ENCODE data around the gene ZC3H7B. TPM values are rescaled to one million over a fixed set of nuclear protein-coding genes. Genes with fewer than 3 reads are reported as not detected.

The ZC3H7B gene
- total RNA-seq, 1 experiment from 2014 or later: 42.0 TPM

GRCh38 chr22:41350087-41350486 is 48.8 kb downstream of the ZC3H7B start:
- DNase-seq (ENCODE audit: low read depth, low spot score): no peak
- H3K36me3 ChIP-seq (ENCODE audit: control insufficient read depth in 1 of 2, insufficient read depth in 2 of 2, low read length in 2 of 2): peaks cover 11 to 27% of the 10 kb centered on the region in 2 experiments; a peak in 3 of 4 replicates

More at GRCh38 chr22:41350087-41350486, 48.8 kb downstream of the ZC3H7B start:
- ChIA-PET RAD21 (ENCODE audit: low non-redundant PET in 1 of 2, low total read pairs in 2 of 2, uncharacterized antibody in 2 of 2, unreplicated experiment in 2 of 2) (no interaction called here), POLR2A (no interaction called here), CTCF (no interaction called here)
- H3K27me3 ChIP-seq (ENCODE audit: insufficient read depth, low read length): no peaks in the 10 kb centered on the region
- H3K4me1 ChIP-seq (ENCODE audit: control insufficient read depth in 1 of 2, insufficient read depth in 2 of 2, low read length in 2 of 2): peaks cover 0 to 19% of the 10 kb centered on the region in 2 experiments; a peak in 2 of 4 replicates
- H3K9ac ChIP-seq (ENCODE audit: low read length): no peak overlapping the region
- intact Hi-C loops (cut with micrococcal nuclease): no loop called here
- H3K79me2 ChIP-seq (ENCODE audit: insufficient read depth, low read length): no peaks in the 10 kb centered on the region
- no peak overlapping the region for H3K27ac ChIP-seq (ENCODE audit: low read depth, low read length)
- H3K9me2 ChIP-seq (ENCODE audit: insufficient read depth): no peaks in the 10 kb centered on the region
- TF ChIP-seq MAX (IDR thresholded peaks at IDR 0.05) (no peak), JUND (IDR thresholded peaks at IDR 0.05) (no peak), ATF3 (IDR thresholded peaks at IDR 0.05) (no peak), SIN3A (IDR thresholded peaks at IDR 0.05; ENCODE audit: low read depth) (no peak), EGR1 (IDR thresholded peaks at IDR 0.05; ENCODE audit: low read depth) (no peak), CBX3 (IDR thresholded peaks at IDR 0.05; ENCODE audit: low read depth) (no peak), ZNF274 (IDR thresholded peaks at IDR 0.05; ENCODE audit: low read depth, low read length) (no peak), POLR2A (IDR thresholded peaks at IDR 0.05; ENCODE audit: borderline replicate concordance, extremely low read depth, insufficient read depth, insufficient read length) (no peak), POLR2AphosphoS5 (IDR thresholded peaks at IDR 0.05; ENCODE audit: low read depth, low read length) (no peak), SRF (IDR thresholded peaks at IDR 0.05; ENCODE audit: low read depth) (no peak), REST (IDR thresholded peaks at IDR 0.05; ENCODE audit: low read depth) (no peak), ELF1 (IDR thresholded peaks at IDR 0.05; ENCODE audit: borderline replicate concordance, low read depth) (no peak), TCF7L2 (IDR thresholded peaks at IDR 0.05; ENCODE audit: borderline replicate concordance, extremely low read depth, insufficient read depth, insufficient read length) (no peak)
- TF ChIP-seq, protein P1, sequence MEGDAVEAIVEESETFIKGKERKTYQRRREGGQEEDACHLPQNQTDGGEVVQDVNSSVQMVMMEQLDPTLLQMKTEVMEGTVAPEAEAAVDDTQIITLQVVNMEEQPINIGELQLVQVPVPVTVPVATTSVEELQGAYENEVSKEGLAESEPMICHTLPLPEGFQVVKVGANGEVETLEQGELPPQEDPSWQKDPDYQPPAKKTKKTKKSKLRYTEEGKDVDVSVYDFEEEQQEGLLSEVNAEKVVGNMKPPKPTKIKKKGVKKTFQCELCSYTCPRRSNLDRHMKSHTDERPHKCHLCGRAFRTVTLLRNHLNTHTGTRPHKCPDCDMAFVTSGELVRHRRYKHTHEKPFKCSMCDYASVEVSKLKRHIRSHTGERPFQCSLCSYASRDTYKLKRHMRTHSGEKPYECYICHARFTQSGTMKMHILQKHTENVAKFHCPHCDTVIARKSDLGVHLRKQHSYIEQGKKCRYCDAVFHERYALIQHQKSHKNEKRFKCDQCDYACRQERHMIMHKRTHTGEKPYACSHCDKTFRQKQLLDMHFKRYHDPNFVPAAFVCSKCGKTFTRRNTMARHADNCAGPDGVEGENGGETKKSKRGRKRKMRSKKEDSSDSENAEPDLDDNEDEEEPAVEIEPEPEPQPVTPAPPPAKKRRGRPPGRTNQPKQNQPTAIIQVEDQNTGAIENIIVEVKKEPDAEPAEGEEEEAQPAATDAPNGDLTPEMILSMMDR (IDR thresholded peaks at IDR 0.05 in 2 of 3, conservative IDR thresholded peaks at IDR 0.05 in 1 of 3; ENCODE audit: borderline replicate concordance in 1 of 3, insufficient read depth in 1 of 3, low read depth in 2 of 3, low read length in 2 of 3): no peak
- BruUV-seq (replicated peaks): no TSS peak
- ATAC-seq: no peak
- H4K20me1 ChIP-seq (ENCODE audit: insufficient read depth): no peaks in the 10 kb centered on the region
- H3K9me3 ChIP-seq (ENCODE audit: control insufficient read depth in 1 of 2, insufficient read depth in 1 of 2, low read depth in 1 of 2, low read length in 2 of 2): no peaks in the 10 kb centered on the region
- H2AFZ ChIP-seq (ENCODE audit: low read depth, low read length, poor library complexity, severe bottlenecking): no peak overlapping the region
- no peak overlapping the region for H3K4me2 ChIP-seq (ENCODE audit: low read length)
- no peak overlapping the region for H3K4me3 ChIP-seq (replicated peaks in 1 of 2; ENCODE audit: low read depth in 1 of 2, low read length in 2 of 2)

All from HCT116 (cell line).